GM19239 (cell line): Measurements from ENCODE around the gene PLK3.
"Not testable (repeated sequence)": the region's sequence is repeated elsewhere in the genome, so short reads cannot be mapped to it uniquely, and the experiment has no call there.

Source experiments
- DNase-seq: peaks from one replicate; pipeline ENCODE4 v3.0.0; 2011; ENCODE audit warnings: low spot score; ENCODE audit not compliant: insufficient read length
- FAIRE-seq: peaks from 2 replicates; lab custom pipeline; 2011; peaks lifted over from hg19 to GRCh38; lab: Jason Lieb, UNC

PLK3 gene

DNA sequence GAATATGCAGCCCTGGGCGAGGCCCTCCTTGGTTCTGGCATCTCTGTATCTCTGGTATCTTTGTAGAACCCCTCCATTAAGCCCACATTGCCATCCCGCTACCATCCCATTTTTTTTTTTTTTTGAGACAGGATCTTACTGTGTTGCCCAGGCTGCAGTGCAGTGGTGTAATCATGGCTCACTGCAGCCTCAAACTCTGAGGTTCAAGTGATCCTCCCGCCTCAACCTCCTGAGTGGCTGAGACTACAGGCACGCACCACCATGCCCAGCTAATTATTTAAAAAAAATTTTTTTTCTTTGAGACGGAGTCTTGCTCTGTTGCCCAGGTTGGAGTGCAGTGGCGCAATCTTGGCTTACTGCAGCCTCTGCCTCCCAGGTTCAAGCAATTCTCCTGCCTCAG lies 24.2 kb downstream of the PLK3 start:
- not testable (repeated sequence) for FAIRE-seq, DNase-seq

DNA sequence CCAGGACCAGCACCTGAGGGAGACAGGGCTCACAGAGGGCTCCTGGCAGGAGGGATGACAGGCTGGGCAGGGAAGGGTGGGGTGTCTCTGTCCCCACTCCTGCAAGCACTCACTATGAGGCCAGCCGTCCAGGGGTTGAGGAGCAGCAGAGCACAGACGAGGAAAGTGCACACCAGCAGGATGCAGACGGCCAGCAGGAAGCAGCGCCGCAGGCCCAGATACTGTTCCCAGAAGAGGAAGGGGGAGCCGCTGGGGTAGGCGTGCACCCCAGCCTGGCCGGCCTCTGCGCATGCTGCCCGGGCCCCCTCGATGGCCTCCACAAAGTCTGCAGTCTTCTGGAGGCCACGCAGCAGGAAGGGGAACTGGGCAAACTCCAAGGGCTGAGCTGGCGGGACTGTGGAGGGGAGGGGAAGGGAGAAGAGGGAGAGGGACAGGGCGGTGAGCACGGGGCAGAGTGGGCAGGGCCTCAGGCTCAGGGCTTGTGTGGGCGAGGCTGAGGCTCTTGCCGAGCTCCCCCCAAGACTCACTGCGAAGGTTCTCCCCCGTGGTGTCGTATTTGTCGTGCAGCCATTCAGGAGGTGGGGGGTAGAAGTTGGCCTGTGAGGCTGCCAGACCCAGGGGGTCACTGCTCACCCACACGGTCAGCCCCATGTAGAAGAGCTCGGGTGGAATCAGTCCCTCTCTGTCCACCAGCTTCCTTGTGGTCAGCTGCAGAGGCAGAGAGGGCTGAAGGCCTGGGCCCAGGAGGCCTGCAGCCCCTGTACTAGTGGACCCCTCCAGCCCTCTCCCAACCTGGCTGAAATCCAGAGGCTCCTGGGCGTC lies 26.4 kb downstream of the PLK3 start:
- FAIRE-seq (no peak), DNase-seq (no peak)

- no peak for DNase-seq
- no peak for FAIRE-seq
Measured at GRCh38 chr1:44827197-44828002, 27.2 kb downstream of the PLK3 start.

- no peak for FAIRE-seq
- DNase-seq = no peak
Measured at GRCh38 chr1:44828003-44828651, 27.9 kb downstream of the PLK3 start.

- no peak for DNase-seq
- FAIRE-seq = no peak
Measured at GRCh38 chr1:44828841-44829440, 28.8 kb downstream of the PLK3 start.

GRCh38 chr1:44829506-44830384 lies 29.6 kb downstream of the PLK3 start:
- no peak for FAIRE-seq
- no peak for DNase-seq

DNA sequence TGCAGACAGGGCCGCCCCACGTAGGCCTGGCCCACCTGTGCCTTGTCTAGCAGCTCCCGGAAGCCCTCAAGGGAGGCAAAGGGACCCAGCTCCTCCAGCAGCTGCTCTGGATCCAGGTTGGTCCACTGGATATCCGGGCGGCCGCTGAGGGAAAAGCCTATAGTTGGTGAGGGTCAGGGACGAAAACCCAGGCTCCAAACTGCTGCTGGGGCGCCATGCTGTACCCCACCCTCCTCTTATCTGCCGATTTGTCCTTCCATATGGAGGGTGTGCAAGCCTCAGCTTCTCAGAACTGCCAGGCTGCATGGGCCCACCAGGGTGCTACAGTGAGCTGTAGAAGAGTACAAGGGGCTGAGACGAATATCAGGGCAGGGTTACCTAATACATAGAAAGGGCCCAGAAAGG lies 30.7 kb downstream of the PLK3 start:
- no peak for DNase-seq
- no peak for FAIRE-seq

- DNase-seq (no peak), FAIRE-seq (no peak)
Measured at GRCh38 chr1:44831516-44831915, 31.3 kb downstream of the PLK3 start.

DNA sequence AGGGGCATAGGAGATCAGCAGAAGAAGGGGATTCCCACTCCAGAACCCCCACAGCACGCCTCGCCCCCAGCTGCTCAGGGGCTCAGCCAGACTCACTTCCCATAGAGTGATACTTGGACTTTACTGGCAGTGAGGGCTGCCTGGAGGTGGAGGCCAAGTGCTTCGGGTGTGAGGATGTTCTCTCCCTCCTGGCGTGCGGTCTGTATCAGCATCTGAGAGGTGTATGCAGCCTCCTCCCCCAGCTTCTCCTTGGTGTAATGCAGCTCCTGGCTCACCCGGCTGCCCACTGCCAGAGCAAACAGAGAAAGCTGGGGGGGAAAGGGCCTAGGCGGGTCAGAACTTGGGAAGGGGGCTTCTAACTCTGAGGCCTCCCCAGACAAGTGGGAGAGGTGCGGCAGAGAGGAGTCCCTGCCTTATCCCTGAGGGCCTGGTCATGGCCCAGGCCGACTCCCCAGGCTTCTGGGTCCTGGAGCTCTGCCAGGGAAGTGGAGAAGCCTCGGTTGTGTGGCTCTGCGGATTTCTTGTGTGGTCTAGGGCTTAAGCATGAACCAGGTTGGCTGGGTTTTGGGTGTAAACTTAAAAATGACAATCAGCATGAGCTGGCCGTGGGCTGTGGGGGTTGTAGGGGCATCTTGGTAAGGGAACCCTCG lies 32.0 kb downstream of the PLK3 start:
- FAIRE-seq (no peak), DNase-seq (no peak)

GRCh38 chr1:44834328-44834727 lies 34.2 kb downstream of the PLK3 start:
- FAIRE-seq (no peak), DNase-seq (no peak)

- FAIRE-seq (peak; percentile 97), DNase-seq (peak; percentile 89)
Measured at GRCh38 chr1:44835738-44836675, 35.8 kb downstream of the PLK3 start.

- DNase-seq, FAIRE-seq: not testable (repeated sequence)
Measured at GRCh38 chr1:44838294-44838693, 38.1 kb downstream of the PLK3 start.

DNA sequence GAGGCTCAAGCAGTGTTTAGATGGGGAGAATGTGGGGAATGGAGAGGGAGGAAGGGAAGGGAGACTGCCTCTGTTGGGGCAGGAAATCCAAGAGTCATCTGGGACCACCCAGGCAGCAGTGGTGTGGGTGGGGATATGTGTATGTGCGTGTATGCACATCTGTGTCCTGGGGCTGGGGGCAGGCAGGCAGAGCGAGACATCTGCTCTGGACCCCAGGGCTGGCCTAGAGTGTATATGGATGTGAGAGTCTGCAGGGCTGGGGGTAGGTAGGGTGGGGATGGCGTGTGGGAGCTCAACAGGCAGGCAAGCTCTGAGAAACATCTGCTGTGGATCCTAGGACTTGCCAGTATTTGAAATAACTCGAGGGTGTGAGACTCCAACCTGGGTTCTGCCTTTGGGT lies 39.4 kb downstream of the PLK3 start:
- FAIRE-seq (no peak), DNase-seq (no peak)

DNA sequence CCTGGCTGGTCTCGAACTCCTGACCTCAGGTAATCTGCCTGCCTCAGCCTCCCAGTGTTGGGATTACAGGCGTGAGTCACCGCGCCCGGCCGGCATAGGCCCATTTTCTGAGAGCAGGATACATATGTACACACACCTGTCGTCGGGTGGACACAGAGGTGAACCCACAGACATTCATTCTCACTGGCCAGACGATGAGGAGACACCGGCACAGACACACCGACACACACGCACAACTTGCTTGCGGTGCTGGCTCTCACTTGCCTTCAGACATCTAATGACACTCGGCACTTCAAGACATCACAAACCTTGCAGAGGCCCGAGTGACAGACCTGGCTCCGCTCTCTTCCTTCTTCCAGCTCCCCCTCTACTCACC lies 42.3 kb downstream of the PLK3 start:
- DNase-seq (no peak), FAIRE-seq (no peak)

- DNase-seq (peak; percentile 53), FAIRE-seq (no peak)
Measured at GRCh38 chr1:44842862-44843655, 42.9 kb downstream of the PLK3 start, which contains the start of gene PTCH2. Gene PTCH2, minus strand, starts transcription at chr1:44843253. Its CDS starts 321 bp downstream, at chr1:44842932.

DNA sequence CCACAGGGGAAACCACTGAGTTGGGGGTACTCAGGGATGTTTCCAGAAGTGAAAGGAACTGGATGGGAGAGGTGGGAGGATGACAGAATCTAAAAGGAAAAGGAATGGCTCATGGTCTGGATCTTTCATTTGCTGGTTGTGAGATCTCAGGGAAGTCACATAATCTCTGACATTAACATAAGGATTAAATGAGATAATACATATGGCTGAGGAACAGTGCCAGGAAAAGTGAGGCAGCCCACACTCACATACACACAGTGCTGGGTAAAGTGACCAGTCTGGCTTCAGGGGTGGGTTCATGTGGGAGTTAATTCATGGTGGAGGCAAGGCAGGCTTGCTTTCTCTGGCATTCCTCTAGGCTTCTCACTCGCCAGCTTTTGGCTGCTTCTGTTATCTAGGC lies 46.8 kb downstream of the PLK3 start:
- no peak for DNase-seq
- no peak for FAIRE-seq

GRCh38 chr1:44847845-44848244 lies 47.7 kb downstream of the PLK3 start:
- FAIRE-seq = no peak
- DNase-seq = no peak
